ENCODE measurements around the gene ITM2A. TPM values are rescaled to one million over a fixed set of nuclear protein-coding genes. Genes with fewer than 3 reads are reported as not detected.

The ITM2A gene
- total and polyA plus RNA-seq, 2 donors (not counting 3 experiments of a cell fraction or from before 2014, with no cell fraction given) = 3.9 to 10.2 TPM

- Histone ChIP-seq H3K79me2 (ENCODE audit: control insufficient read depth, insufficient read depth, low read length) (no peaks in the 10 kb centered on the region), H3K27me3 (ENCODE audit: control insufficient read depth in 2 of 2, insufficient read depth in 2 of 2, low read length in 2 of 2) (no peaks in the 10 kb centered on the region), H3K4me1 (ENCODE audit: control insufficient read depth, extremely low read depth, insufficient read depth, low read length) (no peaks in the 10 kb centered on the region), H3K36me3 (ENCODE audit: control insufficient read depth in 2 of 2, extremely low read depth in 1 of 2, insufficient read depth in 2 of 2, low read length in 2 of 2) (no peaks in the 10 kb centered on the region), H3K9ac (replicated peaks; ENCODE audit: extremely low read depth, insufficient read depth, low read length) (no peak overlapping the region), H3K4me2 (ENCODE audit: insufficient read depth, low read length) (no peak overlapping the region), H3K4me3 (replicated peaks in 1 of 3; ENCODE audit: insufficient read depth in 1 of 3, low read depth in 1 of 3, low read length in 3 of 3) (no peak overlapping the region), H3K9me3 (replicated peaks; ENCODE audit: control insufficient read depth, insufficient read depth, low read length) (no peaks in the 10 kb centered on the region), H2AFZ (ENCODE audit: low read depth, low read length) (no peak overlapping the region), H4K20me1 (replicated peaks; ENCODE audit: control insufficient read depth, extremely low read depth, insufficient read depth, low read length) (no peaks in the 10 kb centered on the region), H3K9me1 (replicated peaks; ENCODE audit: control insufficient read depth, extremely low read depth, insufficient read depth, low read length) (no peaks in the 10 kb centered on the region), H3K27ac (ENCODE audit: insufficient read depth, low read depth, low read length) (no peak overlapping the region)
- TF ChIP-seq POLR2AphosphoS5 (IDR thresholded peaks at IDR 0.05; ENCODE audit: insufficient read depth, low read depth, low read length) (no peak), CTCF (IDR thresholded peaks at IDR 0.05; ENCODE audit: extremely low read depth in 1 of 2, insufficient read depth in 1 of 2, low read depth in 1 of 2, low read length in 2 of 2) (no peak), EZH2 (IDR thresholded peaks at IDR 0.05; ENCODE audit: borderline replicate concordance, low read depth, low read length, severe bottlenecking) (no peak), GATA2 (IDR thresholded peaks at IDR 0.05; ENCODE audit: insufficient read depth, insufficient read length, low read depth, low read length) (no peak), MYC (IDR thresholded peaks at IDR 0.05; ENCODE audit: low read depth, low read length) (no peak), JUN (IDR thresholded peaks at IDR 0.05; ENCODE audit: borderline replicate concordance, insufficient read depth, insufficient read length, low read depth) (no peak), FOS (IDR thresholded peaks at IDR 0.05; ENCODE audit: borderline replicate concordance, insufficient read depth, low read length) (no peak), MAX (IDR thresholded peaks at IDR 0.05; ENCODE audit: insufficient read depth, insufficient read length) (no peak), POLR2A (IDR thresholded peaks at IDR 0.05; ENCODE audit: low read depth, low read length) (no peak)
- dilution Hi-C loops (cut with MboI; ENCODE audit: extremely low pct_ligation_motif_present, low sequenced_read_pairs) (no loop called here), intact Hi-C loops (cut with micrococcal nuclease) (loop anchor here (5.0 kb wide), 1 partner anchor 42 kb away; no protein-coding TSS in a partner anchor)
- DNase-seq (ENCODE audit: low read depth, low spot score) (no peak), FAIRE-seq (no peak)
- POLR2A ChIA-PET = no interaction called here
- CTCF ChIA-PET = no interaction called here
- BruUV-seq (replicated peaks) = no TSS peak
Observed at GRCh38 chrX:79369871-79370270, 2.7 kb upstream of the ITM2A start.
